SW480 (cell line): Measurements from ENCODE around the gene KRTAP13-4.
A peak's percentile ranks its signal among the peaks of the same experiment; 100 is the strongest.

Experiments used
- DNase-seq: peaks from one replicate; pipeline ENCODE4 v3.0.0-alpha.2; 2016; ENCODE audit warnings: low spot score

The KRTAP13-4 gene, protein sequence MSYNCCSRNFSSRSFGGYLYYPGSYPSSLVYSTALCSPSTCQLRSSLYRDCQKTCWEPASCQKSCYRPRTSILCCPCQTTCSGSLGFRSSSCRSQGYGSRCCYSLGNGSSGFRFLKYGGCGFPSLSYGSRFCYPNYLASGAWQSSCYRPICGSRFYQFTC

GRCh38 chr21:30430170-30430655, at the start of gene KRTAP13-4:
TSS of gene KRTAP13-4 (plus strand) at chr21:30430220. CDS start at chr21:30430276, 56 bp downstream.
- DNase-seq: no peak

- no peak for DNase-seq
These were observed 47.8 kb upstream of the KRTAP13-4 start for GRCh38 chr21:30382201-30382600.

DNA sequence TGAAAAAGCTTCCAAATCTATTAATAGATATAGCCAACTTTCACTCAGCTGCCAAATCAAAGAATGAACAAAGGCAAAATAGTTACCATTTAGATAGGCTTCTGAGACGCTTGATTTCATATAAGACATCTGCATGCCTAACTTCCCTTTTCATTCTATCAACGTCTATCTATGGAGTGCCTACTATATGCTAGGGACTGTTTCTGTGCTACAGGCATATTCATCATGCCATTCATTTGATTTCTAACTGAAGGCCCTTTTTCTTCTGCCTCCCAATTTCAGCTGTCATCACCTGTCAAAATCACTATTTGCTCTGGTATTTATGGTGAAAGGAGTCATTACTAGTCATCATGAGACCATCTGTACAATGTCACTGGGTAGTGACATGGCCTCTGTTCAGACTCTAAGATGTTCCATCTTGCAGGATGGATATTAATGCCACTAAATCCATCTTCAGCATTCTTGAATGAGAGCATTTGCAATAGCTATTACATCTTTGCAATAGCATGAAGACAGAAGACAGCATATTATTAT, 38.5 kb upstream of the KRTAP13-4 start:
- no peak for DNase-seq

DNA sequence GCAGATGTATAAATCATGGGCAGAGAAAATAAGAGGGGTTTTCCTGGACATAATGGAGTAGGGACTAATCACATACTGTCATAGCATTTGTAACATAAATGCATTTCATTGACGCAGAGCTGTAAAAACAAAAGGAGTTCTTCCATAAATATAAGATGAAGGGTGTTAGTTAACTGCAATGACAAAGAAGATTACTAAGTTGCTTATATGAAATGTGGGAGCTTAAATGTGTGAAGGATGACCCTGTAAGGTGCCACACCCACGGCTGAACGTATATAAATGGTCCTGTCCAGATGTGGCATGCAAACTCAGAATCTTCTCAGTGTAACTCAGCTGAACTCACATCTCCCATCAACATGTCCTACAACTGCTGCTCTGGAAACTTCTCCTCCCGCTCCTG, 34.3 kb upstream of the KRTAP13-4 start, which contains the start of gene KRTAP13-1:
Gene KRTAP13-1, plus strand, starts transcription at position 301 of the 400 bp plus-strand sequence. Its CDS starts 56 bp downstream, at position 357.
- DNase-seq: no peak

- DNase-seq: peak; percentile 90
These were observed 21.1 kb upstream of the KRTAP13-4 start for GRCh38 chr21:30408782-30409494.

- DNase-seq: no peak
These were observed 14.0 kb upstream of the KRTAP13-4 start for GRCh38 chr21:30415993-30416392.

GRCh38 chr21:30425826-30426225, 4.2 kb upstream of the KRTAP13-4 start, which contains the start of gene KRTAP13-3:
TSS of gene KRTAP13-3 (minus strand) at chr21:30425926. CDS start at chr21:30425912, 14 bp downstream.
- no peak for DNase-seq

GRCh38 chr21:30426731-30427130, 3.3 kb upstream of the KRTAP13-4 start:
- no peak for DNase-seq

GRCh38 chr21:30434033-30434631, 4.1 kb downstream of the KRTAP13-4 start:
- DNase-seq: peak; percentile 40

DNA sequence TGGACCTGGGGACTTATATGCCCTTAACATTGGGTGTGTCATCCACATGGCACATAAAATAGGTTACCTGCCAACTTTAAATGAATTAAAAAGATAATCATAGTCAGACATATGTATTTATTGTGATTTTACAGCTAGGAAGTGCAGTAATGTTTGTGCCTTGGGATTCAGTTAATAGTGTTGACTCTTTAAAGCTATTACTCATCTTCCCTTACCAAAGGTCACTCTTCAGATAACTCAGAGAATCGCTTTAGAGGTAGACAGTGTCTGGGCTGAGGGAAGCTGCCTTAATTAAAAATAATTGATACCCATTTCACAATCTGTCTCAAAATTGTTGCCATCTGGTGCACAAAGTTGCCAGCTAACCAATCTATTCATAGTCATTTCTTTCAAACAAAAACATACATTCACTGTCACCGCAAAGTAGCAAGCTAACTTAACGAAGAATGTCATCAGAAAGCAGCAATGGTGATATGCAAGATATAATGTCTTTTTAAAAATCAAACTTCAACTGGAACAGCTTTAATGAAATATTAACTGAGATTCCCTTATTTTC, 7.1 kb downstream of the KRTAP13-4 start:
- no peak for DNase-seq

- DNase-seq: no peak
These were observed 10.0 kb downstream of the KRTAP13-4 start, which contains the start of gene KRTAP15-1 for GRCh38 chr21:30439975-30440374. TSS of gene KRTAP15-1 (plus strand) at chr21:30440275. CDS start at chr21:30440328, 53 bp downstream.

- DNase-seq: no peak
These were observed 13.2 kb downstream of the KRTAP13-4 start for GRCh38 chr21:30443226-30443625.

GRCh38 chr21:30444204-30444603, 14.2 kb downstream of the KRTAP13-4 start:
- no peak for DNase-seq

DNA sequence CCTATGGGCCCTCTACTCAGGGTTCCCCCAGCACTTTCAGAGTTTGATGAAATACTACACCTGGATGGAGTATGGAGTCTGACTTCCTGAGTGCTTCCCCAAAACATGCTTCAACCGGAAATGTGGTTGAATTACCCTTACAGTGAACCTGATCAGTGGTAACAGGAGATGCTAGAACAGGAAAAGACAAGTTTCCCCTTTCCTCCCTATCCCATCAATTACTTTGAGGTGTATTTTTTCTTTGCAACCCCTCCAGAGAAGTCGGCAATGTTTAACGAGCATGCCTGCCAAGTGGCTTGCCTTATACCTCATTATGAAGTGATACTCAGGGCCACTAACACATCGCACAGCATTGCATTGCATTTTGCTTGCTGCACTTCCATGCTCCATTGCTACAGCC, 17.0 kb downstream of the KRTAP13-4 start:
- DNase-seq: no peak

DNA sequence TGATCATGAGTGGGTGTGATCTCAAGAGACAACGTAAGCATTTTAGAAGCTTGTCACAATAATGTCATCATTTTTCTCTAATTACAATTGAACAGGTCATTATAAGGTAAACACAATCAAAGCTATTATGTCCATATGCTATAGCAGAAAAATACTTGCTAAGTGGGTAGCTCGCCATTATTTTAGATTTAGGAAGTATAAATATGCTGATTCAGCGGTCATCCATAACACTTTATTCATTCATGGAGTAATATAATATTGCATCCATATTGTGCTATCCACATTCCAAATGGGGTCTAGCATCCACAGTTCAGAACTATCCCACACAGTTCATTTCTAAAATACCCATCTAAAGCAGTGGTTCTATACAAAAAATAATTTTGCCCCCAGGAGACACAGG, 18.5 kb downstream of the KRTAP13-4 start:
- no peak for DNase-seq

DNA sequence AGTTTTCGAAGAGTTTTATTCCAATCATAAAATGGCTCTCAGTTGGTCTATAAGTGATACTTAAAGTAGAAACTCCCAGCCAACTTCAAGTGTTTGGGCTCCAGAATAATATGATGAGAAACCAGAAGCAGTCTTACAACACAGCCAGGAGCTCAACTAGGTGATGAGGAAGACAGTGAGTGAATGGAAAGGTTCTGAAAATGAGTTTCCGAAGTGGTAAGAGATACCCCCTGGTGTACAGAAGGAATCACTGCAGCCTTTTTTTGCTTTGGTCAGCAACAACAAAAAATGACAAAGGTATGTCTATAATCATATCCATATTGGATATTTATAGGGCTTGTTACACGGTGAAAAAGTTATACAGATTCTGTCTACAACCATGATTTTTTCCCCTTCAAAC, 33.7 kb downstream of the KRTAP13-4 start:
- DNase-seq: peak; percentile 37

- no peak for DNase-seq
These were observed 39.1 kb downstream of the KRTAP13-4 start for GRCh38 chr21:30468900-30469714.

DNA sequence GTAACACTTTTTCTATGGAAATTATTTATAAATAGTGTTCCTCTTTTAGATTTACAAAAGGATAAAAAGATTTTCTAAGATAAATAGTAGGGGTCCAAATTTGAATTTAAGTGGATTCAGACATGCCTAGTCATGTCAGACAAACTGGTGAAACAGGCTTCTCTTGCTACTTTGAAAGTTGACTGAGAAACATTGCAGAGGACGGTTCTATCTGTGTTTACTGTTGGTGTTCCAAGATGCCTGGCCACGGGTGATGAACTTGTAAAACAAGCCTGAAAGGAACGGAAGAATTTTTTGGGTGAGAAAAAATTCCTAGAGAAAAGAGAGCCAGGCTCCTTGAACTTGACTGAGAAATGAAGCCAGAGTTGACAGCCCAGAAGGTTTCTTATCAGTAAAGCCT, 48.0 kb downstream of the KRTAP13-4 start:
- no peak for DNase-seq

DNA sequence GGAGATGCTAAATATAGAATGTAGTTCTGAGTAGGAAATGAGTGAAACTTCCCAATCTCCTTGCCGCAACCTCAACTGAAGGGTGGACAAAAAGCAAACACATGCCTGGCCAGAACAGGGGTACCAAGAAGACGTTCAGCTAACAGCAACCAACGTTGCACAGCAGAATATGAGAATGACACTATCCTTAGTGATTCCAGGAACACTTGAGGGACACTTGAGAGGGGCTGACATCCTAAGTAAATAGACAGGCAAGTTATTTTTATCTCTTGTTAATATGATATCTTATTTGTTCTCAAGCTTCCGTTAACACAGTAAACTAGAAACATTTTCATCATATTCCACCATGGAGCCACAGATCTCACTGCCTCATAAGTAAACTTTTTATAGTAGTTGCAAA, 49.2 kb downstream of the KRTAP13-4 start:
- DNase-seq: no peak

DNA sequence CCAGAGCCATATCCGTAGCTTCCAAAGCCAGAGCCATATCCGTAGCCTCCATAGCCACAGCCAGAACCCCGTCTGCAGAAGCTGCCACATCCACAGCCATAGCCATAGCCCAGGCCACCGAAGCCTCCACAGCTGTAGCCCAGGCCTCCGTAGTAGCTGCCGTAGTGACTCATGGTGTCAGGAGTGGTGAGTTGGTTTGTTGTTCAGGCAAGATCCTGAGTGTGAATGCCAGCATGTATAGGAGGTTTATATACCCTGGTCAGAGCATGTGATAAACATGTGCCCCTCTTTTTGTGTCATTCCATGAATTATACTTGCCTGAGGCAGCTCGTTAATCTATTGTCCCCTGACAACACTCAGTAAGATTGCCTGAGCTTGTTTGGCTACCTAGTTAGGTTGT, 50.1 kb downstream of the KRTAP13-4 start, which contains the start of gene KRTAP19-1:
Gene KRTAP19-1, minus strand, starts transcription at position 223 of the 400 bp plus-strand sequence. Its CDS starts 50 bp downstream, at position 173.
- no peak for DNase-seq
